Stimulated activated effector memory CD8-positive, alpha-beta T cell treated with anti-CD3 and anti-CD28 coated beads, Interleukin-12 subunit alpha, Interleukin-12 subunit beta, amount 100 ng/mL, for 72 hours (primary cell): ENCODE results near the gene HACD3.
"Not testable (repeated sequence)": the region's sequence is repeated elsewhere in the genome, so short reads cannot be mapped to it uniquely, and the experiment has no call there.

Experiments used
- ATAC-seq: fragments of 150-1000 bp; cut with Tn5 transposase; 2 replicates; pipeline ENCODE4 v1.10.0; 2021
- DNase-seq, 2 donors: peaks; one replicate each; pipeline ENCODE4 v3.0.0; 2021 to 2022; ENCODE audit warnings: low spot score in 2 of 2
- H3K27ac Mint-ChIP-seq: one replicate; pipeline ENCODE4 v1.8.0; 2022; ENCODE audit warnings: mild to moderate bottlenecking, mixed read lengths
- H3K36me3 Mint-ChIP-seq: one replicate; pipeline ENCODE4 v1.8.0; 2022; ENCODE audit warnings: mild to moderate bottlenecking, mixed read lengths
- H3K4me1 Mint-ChIP-seq: one replicate; pipeline ENCODE4 v1.8.0; 2022; ENCODE audit warnings: mixed read lengths
- H3K4me3 Mint-ChIP-seq: one replicate; pipeline ENCODE4 v1.8.0; 2022; ENCODE audit warnings: mild to moderate bottlenecking, mixed read lengths
- H3K9me3 Mint-ChIP-seq: one replicate; pipeline ENCODE4 v1.8.0; 2022; ENCODE audit warnings: mixed read lengths

The HACD3 gene

GRCh38 chr15:65610871-65611718 lies 80.8 kb downstream of the HACD3 start, which contains the start of gene INTS14:
INTS14 (minus strand) TSS chr15:65611131; CDS start chr15:65607380, 3,751 bp downstream.
- ATAC-seq, result peak; percentile 98
- H3K36me3 Mint-ChIP-seq, result peaks cover 14% of the 10 kb centered on the region
- DNase-seq, result peak; percentile 91 to 96
- peaks cover 37% of the 10 kb centered on the region for H3K4me1 Mint-ChIP-seq
- H3K4me3 Mint-ChIP-seq, result peak within 1 kb of the TSS; percentile 93
- H3K9me3 Mint-ChIP-seq, result no peaks in the 10 kb centered on the region
- peak within 1 kb of the TSS; percentile 98 for H3K27ac Mint-ChIP-seq

- H3K4me1 Mint-ChIP-seq, result peaks cover 37% of the 10 kb centered on the region
- peak overlapping the region; percentile 98 for H3K27ac Mint-ChIP-seq
- peaks cover 7% of the 10 kb centered on the region for H3K36me3 Mint-ChIP-seq
- H3K4me3 Mint-ChIP-seq, result peak overlapping the region; percentile 93
- no peak for ATAC-seq
- DNase-seq, result no peak
- no peaks in the 10 kb centered on the region for H3K9me3 Mint-ChIP-seq
These were observed 81.8 kb downstream of the HACD3 start for GRCh38 chr15:65611888-65612615.

- Mint-ChIP-seq H3K4me3 (peak overlapping the region; percentile 93), H3K36me3 (peaks cover 7% of the 10 kb centered on the region), H3K9me3 (no peaks in the 10 kb centered on the region), H3K27ac (peak overlapping the region; percentile 98), H3K4me1 (peaks cover 37% of the 10 kb centered on the region)
- DNase-seq, result no peak
- ATAC-seq, result peak; percentile 66
These were observed 82.3 kb downstream of the HACD3 start for GRCh38 chr15:65612616-65612946.

- H3K36me3 Mint-ChIP-seq, result peaks cover 7% of the 10 kb centered on the region
- H3K27ac Mint-ChIP-seq, result peak overlapping the region; percentile 98
- ATAC-seq (no peak), DNase-seq (no peak)
- peaks cover 32% of the 10 kb centered on the region for H3K4me1 Mint-ChIP-seq
- H3K4me3 Mint-ChIP-seq, result no peak overlapping the region
- no peaks in the 10 kb centered on the region for H3K9me3 Mint-ChIP-seq
These were observed 82.9 kb downstream of the HACD3 start for GRCh38 chr15:65612949-65613744.

GRCh38 chr15:65615887-65616286 lies 85.6 kb downstream of the HACD3 start:
- not testable (repeated sequence) for DNase-seq, H3K4me3 Mint-ChIP-seq, ATAC-seq, H3K9me3 Mint-ChIP-seq, H3K27ac Mint-ChIP-seq, H3K36me3 Mint-ChIP-seq
- peaks cover 25% of the 10 kb centered on the region for H3K4me1 Mint-ChIP-seq

- Mint-ChIP-seq H3K4me3 (no peak overlapping the region), H3K27ac (no peak overlapping the region), H3K4me1 (no peaks in the 10 kb centered on the region), H3K36me3 (no peaks in the 10 kb centered on the region), H3K9me3 (no peaks in the 10 kb centered on the region)
- ATAC-seq (no peak), DNase-seq (no peak)
These were observed 88.4 kb downstream of the HACD3 start for GRCh38 chr15:65618560-65619109.

- no peaks in the 10 kb centered on the region for H3K9me3 Mint-ChIP-seq
- no peaks in the 10 kb centered on the region for H3K4me1 Mint-ChIP-seq
- ATAC-seq, result no peak
- no peaks in the 10 kb centered on the region for H3K36me3 Mint-ChIP-seq
- no peak for DNase-seq
- H3K27ac Mint-ChIP-seq, result no peak overlapping the region
- H3K4me3 Mint-ChIP-seq, result no peak overlapping the region
These were observed 89.5 kb downstream of the HACD3 start for GRCh38 chr15:65619626-65620290.

- Mint-ChIP-seq H3K9me3 (no peaks in the 10 kb centered on the region), H3K27ac (no peak overlapping the region), H3K4me1 (no peaks in the 10 kb centered on the region), H3K36me3 (peaks cover 4% of the 10 kb centered on the region), H3K4me3 (no peak overlapping the region)
- ATAC-seq (no peak), DNase-seq (no peak)
These were observed 90.6 kb downstream of the HACD3 start for GRCh38 chr15:65620833-65621232.

GRCh38 chr15:65621638-65622037 lies 91.4 kb downstream of the HACD3 start, which contains the start of gene SLC24A1:
SLC24A1 (plus strand) TSS chr15:65621938; CDS start chr15:65624081, 2,143 bp downstream.
- Mint-ChIP-seq H3K9me3 (no peaks in the 10 kb centered on the region), H3K4me1 (no peaks in the 10 kb centered on the region), H3K36me3 (peaks cover 4% of the 10 kb centered on the region), H3K27ac (no peak within 1 kb of the TSS), H3K4me3 (no peak within 1 kb of the TSS)
- DNase-seq (no peak), ATAC-seq (no peak)

GRCh38 chr15:65623103-65623502 lies 92.8 kb downstream of the HACD3 start:
- ATAC-seq (no peak), DNase-seq (no peak)
- Mint-ChIP-seq H3K4me1 (no peaks in the 10 kb centered on the region), H3K4me3 (no peak overlapping the region), H3K27ac (no peak overlapping the region), H3K36me3 (peaks cover 4% of the 10 kb centered on the region), H3K9me3 (no peaks in the 10 kb centered on the region)

- Mint-ChIP-seq H3K36me3 (peaks cover 4% of the 10 kb centered on the region), H3K4me1 (peaks cover 15% of the 10 kb centered on the region), H3K9me3 (no peaks in the 10 kb centered on the region), H3K4me3 (no peak overlapping the region), H3K27ac (no peak overlapping the region)
- ATAC-seq (no peak), DNase-seq (no peak)
These were observed 96.6 kb downstream of the HACD3 start for GRCh38 chr15:65626856-65627255.
